H9 (cell line): ENCODE results near the gene TAF4B. TPM values are rescaled to one million over a fixed set of nuclear protein-coding genes. Genes with fewer than 3 reads are reported as not detected.

ENCODE experiments used
- DNase-seq: peaks from one replicate; pipeline ENCODE4 v3.0.0-alpha.2; 2017
- H2AFZ ChIP-seq: one replicate; pipeline ENCODE4 v1.6.1; 2013; ENCODE audit warnings: mild to moderate bottlenecking, low read length, control low read depth, moderate library complexity
- H2AK5ac ChIP-seq: 2 replicates; pipeline ENCODE4 v1.6.1; 2013; ENCODE audit warnings: low read length, control low read depth, mixed read lengths; ENCODE audit not compliant: insufficient read length
- H2BK120ac ChIP-seq: one replicate; pipeline ENCODE4 v1.6.1; 2013; ENCODE audit warnings: low read depth, mild to moderate bottlenecking, low read length, control low read depth, inconsistent platforms; ENCODE audit not compliant: poor library complexity, severe bottlenecking
- H2BK12ac ChIP-seq: 2 replicates; pipeline ENCODE4 v1.6.1; 2013; ENCODE audit warnings: low read length, control low read depth, mixed read lengths, low read depth; ENCODE audit not compliant: insufficient read length
- H2BK15ac ChIP-seq: 2 replicates; pipeline ENCODE4 v1.6.1; 2013; ENCODE audit warnings: low read depth, low read length, control low read depth
- H2BK20ac ChIP-seq: one replicate; pipeline ENCODE4 v1.6.1; 2013; ENCODE audit warnings: low read depth, mild to moderate bottlenecking, low read length, control low read depth, inconsistent platforms; ENCODE audit not compliant: poor library complexity, severe bottlenecking
- H2BK5ac ChIP-seq: 2 replicates; pipeline ENCODE4 v1.6.1; 2013; ENCODE audit warnings: low read length, control low read depth, mixed read lengths; ENCODE audit not compliant: insufficient read length
- H3K14ac ChIP-seq: 2 replicates; pipeline ENCODE4 v1.6.1; 2013; ENCODE audit warnings: low read length, control low read depth; ENCODE audit not compliant: insufficient read depth
- H3K18ac ChIP-seq: 2 replicates; pipeline ENCODE4 v1.6.1; 2013; ENCODE audit warnings: low read depth, mild to moderate bottlenecking, mixed read lengths, low read length, control low read depth; ENCODE audit not compliant: insufficient read length
- H3K23ac ChIP-seq: 2 replicates; pipeline ENCODE4 v1.6.1; 2013; ENCODE audit warnings: low read length, control low read depth, mixed read lengths, low read depth; ENCODE audit not compliant: insufficient read length
- H3K23me2 ChIP-seq: 2 replicates; pipeline ENCODE4 v1.6.1; 2013; ENCODE audit warnings: low read depth, mild to moderate bottlenecking, mixed read lengths, low read length, control low read depth; ENCODE audit not compliant: insufficient read length, poor library complexity, severe bottlenecking
- H3K27ac ChIP-seq: 2 replicates; pipeline ENCODE4 v1.5.1; 2013; ENCODE audit warnings: low read length, control low read depth, mixed read lengths, low read depth; ENCODE audit not compliant: insufficient read length
- H3K27me3 ChIP-seq: 2 replicates; pipeline ENCODE4 v1.6.1; 2013; ENCODE audit warnings: low read length, control low read depth, inconsistent platforms; ENCODE audit not compliant: insufficient read depth
- H3K4ac ChIP-seq: 2 replicates; pipeline ENCODE4 v1.6.1; 2013; ENCODE audit warnings: low read depth, mild to moderate bottlenecking, control low read depth, inconsistent platforms, low read length, moderate library complexity
- H3K4me1 ChIP-seq: 2 replicates; pipeline ENCODE4 v1.6.1; 2013; ENCODE audit warnings: low read length, control low read depth, inconsistent platforms; ENCODE audit not compliant: insufficient read depth
- H3K4me2 ChIP-seq: 2 replicates; pipeline ENCODE4 v1.6.1; 2013; ENCODE audit warnings: low read length, control low read depth, mixed read lengths; ENCODE audit not compliant: insufficient read length, insufficient read depth
- H3K56ac ChIP-seq: 2 replicates; pipeline ENCODE4 v1.6.1; 2013; ENCODE audit warnings: low read depth, mild to moderate bottlenecking, mixed read lengths, low read length, control low read depth; ENCODE audit not compliant: insufficient read length
- H3K79me1 ChIP-seq: 2 replicates; pipeline ENCODE4 v1.6.1; 2013; ENCODE audit warnings: low read depth, mild to moderate bottlenecking, moderate library complexity, low read length, control low read depth, inconsistent platforms; ENCODE audit not compliant: insufficient read depth, poor library complexity, severe bottlenecking
- H3K79me2 ChIP-seq: 2 replicates; pipeline ENCODE4 v1.6.1; 2013; ENCODE audit warnings: low read length, control low read depth, inconsistent platforms; ENCODE audit not compliant: insufficient read depth
- H3K9ac ChIP-seq: 2 replicates; pipeline ENCODE4 v1.6.1; 2013; ENCODE audit warnings: low read length, control low read depth, mixed read lengths; ENCODE audit not compliant: insufficient read length; ENCODE audit errors: extremely low read depth
- H3K9me3 ChIP-seq: one replicate; pipeline ENCODE4 v1.6.1; 2013; ENCODE audit warnings: low read depth, low read length, inconsistent platforms; ENCODE audit not compliant: control insufficient read depth
- H3T11ph ChIP-seq: one replicate; pipeline ENCODE4 v1.6.1; 2013; ENCODE audit warnings: mild to moderate bottlenecking, low read length, control low read depth, inconsistent platforms
- H4K20me1 ChIP-seq: one replicate; pipeline ENCODE4 v1.6.1; 2013; ENCODE audit not compliant: control insufficient read depth, insufficient read length, insufficient read depth
- H4K5ac ChIP-seq: 2 replicates; pipeline ENCODE4 v1.6.1; 2013; ENCODE audit warnings: low read depth, mild to moderate bottlenecking, mixed read lengths, low read length, control low read depth; ENCODE audit not compliant: insufficient read length
- H4K8ac ChIP-seq: replicated peaks from 2 replicates; pipeline ENCODE4 v1.6.1; 2013; ENCODE audit warnings: low read length, control low read depth, mixed read lengths, low read depth; ENCODE audit not compliant: insufficient read length
- H4K91ac ChIP-seq: 2 replicates; pipeline ENCODE4 v1.6.1; 2013; ENCODE audit warnings: low read depth, mild to moderate bottlenecking, moderate library complexity, mixed read lengths, low read length, control low read depth; ENCODE audit not compliant: insufficient read length
- H3K27ac Mint-ChIP-seq, 3 experiments: 2 replicates in 2 of 3; 3 replicates in 1 of 3; pipeline ENCODE4 v1.8.0; 2020 to 2021; ENCODE audit warnings: mixed read lengths in 3 of 3, mild to moderate bottlenecking in 1 of 3, moderate library complexity in 1 of 3
- H3K27me3 Mint-ChIP-seq: 2 replicates; pipeline ENCODE4 v1.8.0; 2021; ENCODE audit warnings: low read depth, mild to moderate bottlenecking, moderate library complexity, mixed read lengths
- H3K36me3 Mint-ChIP-seq, 3 experiments: 2 replicates in 2 of 3; 3 replicates in 1 of 3; pipeline ENCODE4 v1.8.0; 2020 to 2021; ENCODE audit warnings: low read depth in 3 of 3, mixed read lengths in 3 of 3; ENCODE audit not compliant: insufficient read depth in 1 of 3
- H3K4me1 Mint-ChIP-seq, 2 experiments: 2 replicates each; pipeline ENCODE4 v1.8.0; 2020; ENCODE audit warnings: mixed read lengths in 2 of 2
- H3K4me3 Mint-ChIP-seq, 2 experiments: 2 replicates in 1 of 2; 3 replicates in 1 of 2; pipeline ENCODE4 v1.8.0; 2020 to 2021; ENCODE audit warnings: mild to moderate bottlenecking in 2 of 2, mixed read lengths in 2 of 2, moderate library complexity in 1 of 2
- H3K9me3 Mint-ChIP-seq, 2 experiments: 2 replicates in 1 of 2; 3 replicates in 1 of 2; pipeline ENCODE4 v1.8.0; 2020; ENCODE audit warnings: mild to moderate bottlenecking in 2 of 2, mixed read lengths in 2 of 2, moderate library complexity in 1 of 2
- CTCF ChIP-seq: fragments of 200-600 bp; sonication (generic); conservative IDR thresholded peaks from 3 replicates; pipeline ENCODE4 v1.8.0; 2021; ENCODE audit warnings: antibody characterized with exemption, mild to moderate bottlenecking
- WGBS: extraction: QIAGEN DNeasy Blood & Tissue Kit; methylation state at CpG from one replicate; pipeline ENCODE4 v1.1.7; 2013; ENCODE audit warnings: missing lambda C conversion rate, low lambda C conversion rate, mixed read lengths; ENCODE audit not compliant: insufficient read length; ENCODE audit errors: extremely low coverage; 5-methylcytosine and 5-hydroxymethylcytosine counted together
- total RNA-seq: library from RNA; stranded (reverse); gene quantifications from 2 replicates; pipeline ENCODE4 v1.2.1, GENCODE V29; 2021

Gene TAF4B
- total RNA-seq, 1 experiment from 2014 or later, result 19.8 TPM

GRCh38 chr18:26425148-26425531, 198.9 kb downstream of the TAF4B start:
- Mint-ChIP-seq H3K9me3 (no peaks in the 10 kb centered on the region), H3K4me1 (peaks cover 7 to 8% of the 10 kb centered on the region in 2 experiments), H3K36me3 (no peaks in the 10 kb centered on the region), H3K4me3 (no peak overlapping the region), H3K27ac (no peak overlapping the region), H3K27me3 (no peaks in the 10 kb centered on the region)
- Histone ChIP-seq H3K9ac (no peak overlapping the region), H3K56ac (no peak overlapping the region), H3K18ac (no peak overlapping the region), H3K23me2 (no peaks in the 10 kb centered on the region), H3K9me3 (no peaks in the 10 kb centered on the region), H3K23ac (no peak overlapping the region), H2BK20ac (no peak overlapping the region), H3K4me1 (peaks cover 4% of the 10 kb centered on the region; the same call in 1 of the 2 replicates), H4K5ac (no peak overlapping the region), H3K4me2 (no peak overlapping the region), H4K8ac (no peak overlapping the region), H4K20me1 (no peaks in the 10 kb centered on the region), H3K79me2 (no peaks in the 10 kb centered on the region), H3T11ph (no peak overlapping the region), H3K27ac (no peak overlapping the region), H3K4ac (no peak overlapping the region), H3K14ac (no peak overlapping the region), H2BK5ac (no peak overlapping the region), H2BK120ac (no peak overlapping the region), H3K79me1 (no peaks in the 10 kb centered on the region), H2BK15ac (no peak overlapping the region), H3K27me3 (no peaks in the 10 kb centered on the region), H2BK12ac (no peak overlapping the region), H4K91ac (no peak overlapping the region), H2AK5ac (no peak overlapping the region), H2AFZ (no peak overlapping the region)
- no peak for DNase-seq
- no peak for TF ChIP-seq CTCF
- no CpG with 5 or more reads among the region's 5 CpGs for WGBS
